ENCODE data around the gene ELOVL1.
"Not testable (repeated sequence)": the region's sequence is repeated elsewhere in the genome, so short reads cannot be mapped to it uniquely, and the experiment has no call there.

Gene ELOVL1

DNA sequence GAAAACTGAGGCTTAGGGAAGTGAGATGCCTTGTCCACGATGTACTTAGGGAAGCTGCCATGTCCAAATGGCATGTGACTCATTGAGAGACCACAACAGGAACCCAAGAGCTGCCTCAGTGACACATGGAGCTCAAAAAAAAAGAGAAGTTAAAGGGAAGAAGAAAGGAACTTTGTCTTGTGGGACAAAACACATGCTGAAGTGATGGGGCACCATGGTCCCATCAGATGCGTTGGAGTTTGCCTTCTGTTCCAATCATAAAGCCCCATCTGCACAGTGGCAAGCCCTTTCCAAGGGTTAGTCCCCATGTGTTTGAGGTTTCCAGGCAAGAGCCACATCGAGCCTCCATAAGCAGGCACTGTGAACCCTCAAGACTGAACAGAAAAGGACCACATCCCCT lies 13.8 kb upstream of the ELOVL1 start:
- no peak for DNase-seq (ENCODE audit: low read depth)

DNA sequence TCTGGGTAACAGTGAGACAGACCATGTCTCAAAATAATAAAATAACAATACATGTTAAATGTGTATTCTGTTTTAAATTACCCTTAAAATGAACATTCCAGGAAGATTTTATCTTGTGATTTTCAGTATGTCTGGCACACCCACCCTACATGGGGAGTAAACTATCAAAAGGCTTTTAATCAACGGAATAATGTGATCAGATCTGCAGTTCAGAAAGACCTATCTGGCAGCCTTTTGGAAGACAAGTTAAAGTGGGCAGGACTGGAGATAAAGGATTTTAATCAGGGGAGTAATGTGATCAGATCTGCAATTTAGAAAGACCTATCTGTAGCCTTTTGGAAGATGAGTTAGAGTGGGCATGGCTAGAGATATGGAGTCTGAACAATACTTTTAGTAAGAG lies 11.7 kb upstream of the ELOVL1 start:
- no peak for DNase-seq (ENCODE audit: low read depth)

DNA sequence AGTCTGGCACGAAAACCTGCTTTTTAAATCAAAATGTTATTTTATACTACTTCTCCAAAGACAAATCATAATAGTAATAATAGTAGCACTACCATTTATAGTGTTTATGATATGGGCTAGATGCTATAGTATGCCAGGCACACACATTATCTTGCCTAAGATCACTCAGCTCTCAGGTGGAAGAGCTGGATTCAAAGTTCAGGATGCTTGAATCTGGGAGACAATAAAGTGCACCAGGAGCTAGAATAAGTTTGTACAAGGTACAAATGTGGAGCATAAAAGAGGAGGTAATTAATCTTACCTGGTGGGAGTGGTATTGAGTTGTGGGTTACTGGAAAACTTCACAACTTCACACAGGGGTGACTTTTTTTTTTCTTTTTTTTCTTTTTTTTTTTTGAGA lies 10.0 kb upstream of the ELOVL1 start:
- no peak for DNase-seq (ENCODE audit: low read depth)

DNA sequence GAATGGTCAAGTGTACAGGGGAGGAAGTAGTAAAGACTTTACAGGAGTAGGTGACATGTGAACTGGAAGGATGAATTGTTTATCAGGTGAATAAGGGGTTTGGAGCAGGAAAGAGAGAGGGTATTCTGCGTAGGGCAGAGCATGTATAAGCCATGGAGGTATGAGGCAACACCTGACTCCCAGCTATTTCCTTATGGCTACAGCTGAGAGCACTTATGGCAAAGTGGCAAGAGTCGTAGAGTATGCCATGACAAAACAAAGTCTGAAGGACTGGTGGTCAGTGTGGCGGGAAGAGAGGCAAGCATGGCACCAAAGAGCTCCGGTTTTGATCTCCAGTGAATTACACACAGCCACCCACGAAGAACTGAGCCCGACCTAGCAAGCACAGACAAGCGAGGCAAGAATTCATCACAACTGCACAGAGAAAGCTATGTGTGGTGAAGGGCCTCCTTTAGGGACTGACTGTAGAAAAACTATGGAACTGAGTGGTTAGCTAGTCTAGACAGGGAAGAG lies 9.0 kb upstream of the ELOVL1 start:
- no peak for DNase-seq (ENCODE audit: low read depth)

DNA sequence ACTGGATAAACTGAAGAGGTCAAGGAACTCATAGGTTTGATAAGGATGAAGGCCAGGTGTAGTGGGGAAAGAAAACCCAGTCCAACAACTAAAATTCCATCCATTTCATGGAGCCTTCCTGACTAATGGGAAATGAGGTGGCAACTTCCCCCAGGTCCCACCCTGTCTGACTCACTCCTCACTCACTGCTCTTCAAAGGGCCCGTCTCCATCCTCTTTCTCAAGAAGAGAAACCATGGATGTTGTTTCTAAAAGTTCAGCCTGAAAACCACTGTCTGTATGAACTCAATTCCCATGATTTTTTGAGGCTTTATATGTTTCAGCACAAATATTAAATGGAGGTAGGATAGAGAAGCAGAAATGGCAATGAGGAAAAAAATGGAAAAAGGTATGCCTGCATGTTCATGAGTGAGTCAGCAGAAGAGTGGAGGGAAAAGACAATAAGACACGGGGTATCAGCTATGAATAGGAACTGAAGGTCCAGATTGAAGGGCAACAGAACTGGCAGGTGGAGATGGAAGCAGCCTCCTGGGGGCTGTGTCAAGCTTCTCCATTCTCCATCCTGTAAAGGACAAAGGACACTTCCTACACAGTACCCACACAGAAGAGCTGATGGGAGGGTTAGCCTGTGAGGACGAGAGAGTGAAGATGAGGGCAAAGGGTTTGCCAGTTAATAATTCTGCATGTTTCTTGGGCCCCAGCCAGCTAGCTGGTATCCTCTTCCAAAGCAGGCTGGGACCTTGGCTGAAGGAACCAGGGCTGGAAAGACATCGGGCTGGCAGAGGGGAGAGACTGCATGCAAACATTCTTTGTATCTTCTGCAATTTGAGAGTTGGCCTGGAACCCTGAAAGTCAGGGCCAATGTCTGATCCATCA lies 5.5 kb upstream of the ELOVL1 start:
- no peak for DNase-seq (ENCODE audit: low read depth)

DNA sequence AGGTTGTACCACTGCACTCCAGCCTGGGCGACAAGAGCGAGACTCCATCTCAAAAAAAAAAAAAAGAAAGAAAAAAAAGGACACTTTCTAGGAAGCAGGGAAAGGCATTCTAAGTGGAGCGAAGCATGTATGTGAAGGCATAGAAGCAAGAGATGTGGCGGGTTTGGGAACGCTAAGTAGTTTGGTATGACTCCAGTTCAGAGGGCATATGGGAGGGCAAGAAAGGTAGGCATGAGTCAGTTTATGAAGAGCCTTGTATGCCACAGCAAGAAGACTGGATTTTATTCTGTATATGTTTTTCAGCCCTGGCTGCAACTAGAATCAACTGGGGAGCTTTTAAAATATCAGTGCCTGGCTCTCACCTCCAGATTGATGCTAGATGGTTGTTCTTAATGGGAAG lies 4.4 kb upstream of the ELOVL1 start:
- DNase-seq (ENCODE audit: low read depth): no peak

DNA sequence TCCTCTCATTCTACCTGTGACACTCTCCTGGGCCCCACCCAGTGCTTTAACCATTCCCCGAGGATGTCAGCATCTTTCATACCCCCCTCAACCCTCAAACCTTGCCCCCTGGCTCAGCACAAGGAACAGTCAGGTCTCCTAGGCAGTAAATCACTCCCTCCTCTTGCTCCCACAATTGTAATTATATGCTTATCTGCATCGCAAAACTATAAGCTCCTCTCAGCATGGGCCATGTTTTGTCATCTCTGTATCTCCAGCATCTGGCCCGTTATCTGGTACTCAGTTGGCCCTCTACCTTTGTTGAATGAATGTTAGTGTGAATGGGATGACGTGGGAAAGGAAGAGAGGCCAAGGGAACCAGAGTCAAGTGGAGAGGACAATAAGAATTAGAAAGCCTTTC lies 2.8 kb upstream of the ELOVL1 start:
- no peak for DNase-seq (ENCODE audit: low read depth)

DNA sequence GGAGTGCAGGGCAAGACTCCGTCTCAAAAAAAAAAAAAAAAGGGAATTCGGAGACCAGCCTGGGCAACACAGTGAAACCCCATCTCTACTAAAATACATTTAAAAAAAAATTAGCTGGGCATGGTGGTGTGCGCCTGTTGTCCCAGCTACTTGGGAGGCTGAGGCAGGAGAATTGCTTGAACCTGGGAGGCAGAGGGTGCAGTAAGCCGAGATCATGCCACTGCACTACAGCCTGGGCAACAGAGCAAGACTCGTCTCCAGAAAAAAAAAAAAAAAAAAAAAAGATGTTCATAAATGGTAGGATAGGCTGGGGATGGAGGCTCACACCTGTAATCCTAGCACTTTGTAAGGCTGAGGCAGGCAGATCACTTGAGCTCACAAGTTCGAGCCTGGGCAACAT lies 2.0 kb upstream of the ELOVL1 start:
- DNase-seq (ENCODE audit: low read depth): not testable (repeated sequence)

DNA sequence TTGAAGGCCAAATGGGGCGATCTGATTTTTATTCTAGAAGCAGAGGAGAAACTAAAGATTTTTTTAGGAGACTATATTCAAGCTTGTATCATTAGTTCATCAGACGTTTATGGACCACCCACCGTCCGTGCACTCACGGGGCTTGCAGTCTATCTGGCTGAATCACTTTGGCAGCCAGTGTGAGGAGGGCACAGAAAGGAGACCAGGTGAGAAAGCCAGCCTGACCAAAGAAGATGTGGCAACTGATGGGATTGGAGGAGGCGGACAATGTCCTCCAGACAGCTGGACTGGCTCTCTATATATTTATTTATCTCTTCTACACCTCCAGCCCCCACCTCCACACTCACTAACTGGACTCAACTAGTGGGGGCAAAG lies 822 bp upstream of the ELOVL1 start:
- DNase-seq (ENCODE audit: low read depth): no peak

DNA sequence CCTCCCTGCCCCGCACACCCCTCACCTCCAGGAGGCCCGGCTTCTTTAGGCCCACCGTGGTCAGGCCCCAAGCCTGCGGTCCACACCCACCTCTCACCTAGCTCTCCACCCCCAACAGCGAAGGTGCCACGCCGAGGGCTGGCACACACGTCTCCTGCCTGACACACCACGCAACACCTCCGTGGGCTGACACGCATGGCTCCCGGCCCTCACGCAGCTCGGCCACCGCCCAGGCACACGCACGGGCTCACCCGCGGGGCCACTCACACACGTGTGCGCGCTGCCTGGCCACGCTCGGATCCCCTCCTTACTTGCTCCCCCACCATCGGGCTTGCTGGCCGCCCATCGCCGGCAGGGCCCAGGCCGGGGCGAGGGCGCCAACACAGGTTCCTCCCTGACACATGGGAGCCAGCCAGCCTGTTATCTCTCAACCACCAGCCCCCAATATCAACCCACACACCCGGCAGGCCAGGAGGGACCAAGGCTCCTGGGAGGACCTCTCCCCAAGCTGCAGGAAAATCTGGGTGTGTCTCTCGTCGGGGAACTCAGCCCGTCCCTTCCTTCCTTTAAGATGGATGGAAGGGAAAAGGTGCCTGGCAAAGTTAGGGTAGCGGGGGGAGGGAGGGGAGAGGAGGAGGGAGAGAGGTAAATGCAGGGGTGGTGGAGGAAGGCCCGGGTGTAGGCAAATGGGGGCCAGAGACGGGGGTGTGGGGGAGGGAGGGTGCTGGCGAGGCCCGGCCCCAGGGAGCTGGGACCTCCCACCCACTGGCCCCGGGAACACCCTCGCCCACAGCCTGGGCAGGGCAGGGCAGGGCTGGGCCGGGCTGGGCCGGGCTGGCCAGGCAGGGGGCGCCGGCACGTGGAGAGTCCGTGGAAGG lies 546 bp downstream of the ELOVL1 start:
- no peak for DNase-seq (ENCODE audit: low read depth)

DNA sequence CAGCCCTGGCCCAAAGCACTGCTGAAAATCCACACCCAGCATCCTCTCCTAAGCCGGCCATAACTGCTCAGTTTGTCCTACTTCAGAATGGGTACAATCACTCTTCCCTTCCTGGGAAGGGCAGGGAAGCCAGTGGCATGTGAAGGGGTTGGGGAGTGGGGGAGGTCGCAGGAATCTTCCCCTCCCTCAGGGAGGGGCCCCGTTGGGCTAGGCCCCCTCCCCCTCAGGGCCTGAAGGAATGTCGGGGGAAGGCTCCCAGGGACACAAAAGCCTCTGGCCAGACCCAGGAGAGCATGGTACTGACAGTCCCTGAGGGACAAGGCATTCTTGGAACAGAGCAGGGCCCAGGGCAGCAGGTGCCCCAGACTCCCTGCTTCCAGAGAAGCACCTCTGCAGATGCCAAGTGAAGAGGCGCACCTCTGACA lies 1.2 kb downstream of the ELOVL1 start:
- no peak for DNase-seq (ENCODE audit: low read depth)

DNA sequence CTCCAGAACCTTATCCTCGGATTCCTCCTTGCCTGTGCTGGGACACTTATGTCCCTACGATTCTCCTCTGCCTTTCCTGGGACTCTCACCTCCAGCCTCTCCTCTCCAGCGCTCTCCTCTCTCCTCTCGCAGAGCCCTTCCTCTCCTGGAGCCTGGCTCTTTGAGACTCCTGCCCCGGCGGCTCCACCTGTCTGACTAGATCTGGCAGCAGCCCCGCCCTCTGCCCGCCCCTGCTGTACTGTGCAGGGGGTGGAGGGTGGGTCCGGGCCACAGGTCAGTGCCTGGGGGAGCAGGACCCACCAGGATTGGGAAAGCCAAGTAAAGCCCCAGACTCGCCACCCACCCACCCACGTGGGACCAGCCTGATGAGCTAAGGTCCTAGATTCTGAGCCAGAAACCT lies 1.6 kb downstream of the ELOVL1 start:
- DNase-seq (ENCODE audit: low read depth): no peak

DNA sequence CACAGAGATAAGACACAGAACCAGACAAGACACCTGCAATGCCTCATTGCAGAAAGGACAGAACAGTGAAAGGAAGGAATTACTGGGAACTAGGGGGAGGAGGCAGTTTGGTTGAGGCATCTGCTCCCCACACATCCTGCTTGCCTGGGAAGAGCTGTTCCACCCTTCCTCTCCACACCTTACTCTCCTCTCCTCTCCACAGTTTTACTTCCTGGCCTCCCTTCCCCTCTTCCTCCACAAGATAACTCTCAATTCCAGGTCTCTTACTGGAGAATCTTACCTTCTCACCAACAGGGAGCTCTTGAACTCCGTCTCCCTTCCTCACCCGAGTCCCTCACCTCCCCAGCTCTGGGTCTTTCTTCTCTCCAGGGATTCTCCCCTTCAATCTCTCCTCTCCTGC lies 2.1 kb downstream of the ELOVL1 start:
- no peak for DNase-seq (ENCODE audit: low read depth)

DNA sequence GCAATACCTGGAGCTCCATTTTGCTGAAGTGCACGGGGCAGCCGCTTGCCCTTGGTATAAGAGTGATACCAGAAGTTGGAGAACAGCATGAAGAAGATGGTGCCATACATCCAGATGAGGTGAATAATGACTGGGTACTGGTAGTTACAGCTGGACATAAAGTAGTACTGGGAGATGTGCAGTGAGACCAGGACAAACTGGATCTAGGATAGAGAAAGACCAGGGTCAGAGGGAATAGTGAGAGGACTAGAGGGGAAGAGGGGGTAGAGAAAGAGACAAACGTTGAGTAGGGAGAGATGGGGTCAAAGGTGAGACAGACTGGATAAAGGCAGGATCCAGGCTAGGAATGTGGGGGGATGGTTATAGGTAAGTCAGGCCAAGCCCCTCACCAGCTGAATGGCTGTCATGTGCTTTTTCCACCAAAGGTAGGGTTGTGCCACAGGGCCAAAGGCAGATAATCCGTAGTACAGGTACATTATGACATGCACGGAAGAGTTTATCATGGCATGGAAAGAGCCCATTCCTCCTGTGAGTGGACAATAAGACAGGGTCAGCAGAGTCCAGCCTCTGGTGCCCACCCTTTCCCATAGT lies 3.8 kb downstream of the ELOVL1 start:
- no peak for DNase-seq (ENCODE audit: low read depth)

DNA sequence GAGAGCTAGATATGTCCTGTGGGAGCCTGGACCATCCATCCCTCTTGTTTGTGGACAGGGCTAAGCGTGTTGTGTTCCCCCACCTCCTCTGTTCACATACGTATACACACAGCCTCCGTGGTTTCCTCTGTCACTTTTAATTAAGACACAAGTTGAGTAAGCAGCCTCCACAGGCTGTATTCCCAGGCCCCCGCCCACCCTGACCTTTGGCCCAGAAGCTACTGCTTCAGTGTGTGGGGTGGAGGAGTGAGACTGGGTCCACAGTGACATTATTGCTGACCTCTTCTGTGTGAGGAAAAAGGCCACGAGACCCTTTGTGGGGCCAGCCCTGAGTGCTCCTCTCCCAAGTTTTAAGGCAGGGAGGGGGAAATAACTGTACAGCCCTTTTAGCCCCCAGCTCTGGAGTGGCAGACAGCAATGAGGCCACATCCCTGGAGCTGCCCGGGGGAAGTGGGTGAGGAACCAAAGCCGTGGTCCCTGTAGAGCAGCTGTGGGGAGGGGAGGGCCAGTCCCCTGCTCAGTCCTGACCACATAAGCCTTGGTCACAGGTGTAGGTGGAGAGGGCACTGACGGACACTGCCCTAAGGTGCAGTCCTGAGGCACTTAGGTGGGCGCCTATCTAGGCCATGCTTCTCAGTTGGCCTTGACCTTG lies 4.4 kb downstream of the ELOVL1 start:
- DNase-seq (ENCODE audit: low read depth): no peak

DNA sequence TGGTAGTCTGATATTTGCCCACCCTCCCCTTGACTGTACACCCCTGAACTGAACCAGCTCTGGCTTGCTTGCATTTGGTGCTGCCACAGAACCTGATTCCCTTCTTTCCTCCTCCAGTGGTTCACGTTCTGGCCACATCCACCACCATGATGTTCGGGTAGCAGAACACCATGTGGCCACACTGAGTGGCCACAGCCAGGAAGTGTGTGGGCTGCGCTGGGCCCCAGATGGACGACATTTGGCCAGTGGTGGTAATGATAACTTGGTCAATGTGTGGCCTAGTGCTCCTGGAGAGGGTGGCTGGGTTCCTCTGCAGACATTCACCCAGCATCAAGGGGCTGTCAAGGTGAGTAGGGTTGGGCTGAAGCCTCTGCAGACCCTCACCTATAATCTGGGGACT lies 7.2 kb downstream of the ELOVL1 start:
- DNase-seq (ENCODE audit: low read depth): no peak

DNA sequence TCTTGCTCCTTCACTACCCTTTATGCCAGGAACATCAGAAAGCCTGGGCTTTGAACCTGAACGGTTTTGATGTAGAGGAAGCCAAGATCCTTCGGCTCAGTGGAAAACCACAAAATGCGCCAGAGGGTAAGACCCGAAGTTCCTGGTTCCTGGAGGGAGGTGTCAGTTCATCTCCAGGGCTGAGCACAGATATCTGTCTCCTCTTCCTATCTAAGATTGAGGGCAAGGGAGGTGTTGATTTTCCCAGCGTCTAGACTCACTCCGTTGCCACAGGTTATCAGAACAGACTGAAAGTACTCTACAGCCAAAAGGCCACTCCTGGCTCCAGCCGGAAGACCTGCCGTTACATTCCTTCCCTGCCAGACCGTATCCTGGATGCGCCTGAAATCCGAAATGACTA lies 8.1 kb downstream of the ELOVL1 start:
- DNase-seq (ENCODE audit: low read depth): no peak

DNA sequence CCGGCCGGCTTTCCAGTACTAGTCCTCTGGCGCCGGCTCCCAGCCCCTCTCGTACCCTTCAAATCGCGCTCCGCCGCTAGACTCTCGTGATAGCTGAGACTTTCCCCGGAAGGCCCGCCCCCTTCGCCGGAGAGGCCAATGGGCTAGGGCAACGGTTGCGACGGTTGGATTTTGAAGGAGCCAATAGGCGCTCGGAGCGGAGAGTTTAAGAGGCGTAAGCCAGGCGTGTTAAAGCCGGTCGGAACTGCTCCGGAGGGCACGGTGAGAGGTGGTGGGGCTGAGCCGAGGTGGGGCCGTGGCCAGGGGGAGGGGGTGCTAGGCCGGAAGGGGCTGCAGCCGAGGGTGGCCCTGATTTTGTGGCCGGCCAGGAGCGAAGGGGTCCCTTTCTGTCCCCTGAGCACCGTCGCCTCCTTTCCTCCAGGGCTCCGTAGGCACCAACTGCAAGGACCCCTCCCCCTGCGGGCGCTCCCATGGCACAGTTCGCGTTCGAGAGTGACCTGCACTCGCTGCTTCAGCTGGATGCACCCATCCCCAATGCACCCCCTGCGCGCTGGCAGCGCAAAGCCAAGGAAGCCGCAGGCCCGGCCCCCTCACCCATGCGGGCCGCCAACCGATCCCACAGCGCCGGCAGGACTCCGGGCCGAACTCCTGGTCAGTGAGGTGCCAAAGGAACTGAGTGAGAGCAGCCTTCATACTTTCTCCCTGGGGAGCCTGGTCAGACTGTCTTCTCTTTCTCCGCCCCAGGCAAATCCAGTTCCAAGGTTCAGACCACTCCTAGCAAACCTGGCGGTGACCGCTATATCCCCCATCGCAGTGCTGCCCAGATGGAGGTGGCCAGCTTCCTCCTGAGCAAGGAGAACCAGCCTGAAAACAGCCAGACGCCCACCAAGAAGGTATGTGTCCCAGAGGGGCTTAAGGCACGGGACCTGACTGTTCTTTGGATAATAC lies 8.8 kb downstream of the ELOVL1 start, which contains the start of gene CDC20:
TSS of gene CDC20 (plus strand) at position 236 of the 948 bp plus-strand sequence. CDS start at position 471, 235 bp downstream.
- peak; percentile 99 for DNase-seq (ENCODE audit: low read depth)

DNA sequence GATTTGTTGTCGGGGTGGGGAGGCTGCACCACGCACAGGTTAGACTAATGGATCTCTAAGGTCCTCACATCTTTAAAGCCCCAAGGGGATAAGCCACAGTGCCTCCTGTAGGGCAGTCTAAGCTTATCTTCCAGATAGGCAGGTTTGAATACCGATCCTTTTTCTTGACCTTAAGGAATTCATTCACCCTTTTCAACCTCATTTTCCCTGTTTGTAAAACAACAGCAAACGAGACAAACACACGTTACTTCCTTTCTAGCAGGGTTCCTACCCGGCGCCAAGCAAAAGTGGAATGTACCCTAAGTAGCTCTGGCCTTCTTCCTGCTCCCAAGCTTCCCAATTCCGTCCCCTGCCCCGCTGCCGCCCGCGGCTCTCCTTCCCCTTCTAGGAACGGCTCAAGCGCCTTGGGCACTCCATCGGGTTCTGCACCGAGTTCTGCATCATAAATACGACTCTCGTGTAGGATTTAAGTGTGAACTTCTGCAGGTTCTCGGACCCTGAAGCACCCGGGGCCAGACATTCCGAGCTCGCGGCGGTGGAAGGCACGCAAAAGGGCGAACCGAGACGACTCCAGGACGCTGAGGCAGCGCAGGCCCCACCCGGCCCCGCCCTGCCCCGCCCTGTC lies 9.6 kb downstream of the ELOVL1 start:
- DNase-seq (ENCODE audit: low read depth): no peak

DNA sequence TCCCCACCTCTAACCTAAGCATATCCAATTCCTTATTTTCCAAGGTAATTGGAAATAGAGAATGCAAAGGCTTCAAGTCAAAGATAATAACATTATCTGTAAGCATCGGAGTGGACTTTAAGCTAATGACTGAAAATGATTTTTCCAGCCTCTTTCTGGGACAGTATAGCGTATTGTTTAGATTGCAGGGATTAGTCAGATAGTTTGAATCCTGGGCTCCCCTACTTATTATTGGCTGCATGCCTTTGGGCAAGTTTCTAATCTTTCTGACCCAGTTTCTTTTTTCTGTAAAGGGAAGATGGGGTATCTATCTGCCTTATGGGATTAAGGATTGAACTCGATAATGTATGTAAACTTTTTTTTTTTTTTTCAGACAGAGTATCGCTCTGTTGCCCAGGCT lies 10.6 kb downstream of the ELOVL1 start:
- DNase-seq (ENCODE audit: low read depth): no peak

Measured in activated T-cell treated with anti-CD3 and anti-CD28 coated beads for 24 hours (primary cell).